Breast epithelium (tissue), 4 donors: ENCODE results near the gene FAM20C. TPM values are rescaled to one million over a fixed set of nuclear protein-coding genes. Genes with fewer than 3 reads are reported as not detected.
A peak's percentile ranks its signal among the peaks of the same experiment; 100 is the strongest.

Source experiments
- DNase-seq, 2 donors: peaks; one replicate each; pipeline ENCODE4 v3.0.0-alpha.2; 2019; ENCODE audit warnings: low spot score in 2 of 2
- H3K27ac ChIP-seq, 2 donors: fragments of 200-600 bp; sonication (generic) in 1 of 2; one replicate each; pipeline ENCODE4 v1.5.1; 2016 to 2019; ENCODE audit warnings: mild to moderate bottlenecking in 1 of 2
- H3K27me3 ChIP-seq, 2 donors: fragments of 200-600 bp; sonication (generic) in 1 of 2; one replicate each; pipeline versions ENCODE4 v1.5.1 to v1.6.0; 2017 to 2019; ENCODE audit warnings: control low read depth in 1 of 2, mild to moderate bottlenecking in 1 of 2
- H3K36me3 ChIP-seq: fragments of 200-600 bp; one replicate; pipeline ENCODE4 v1.5.1; 2019
- H3K4me1 ChIP-seq, 2 donors: fragments of 200-600 bp; sonication (generic); one replicate each; pipeline ENCODE4 v1.5.1; 2016 to 2019; ENCODE audit warnings: control low read depth in 1 of 2
- H3K4me3 ChIP-seq, 3 donors: fragments of 200-600 bp; sonication (generic); 1 replicate in 2 of 3; 2 replicates in 1 of 3; pipeline ENCODE4 v1.5.1; 2016 to 2019; ENCODE audit warnings: mild to moderate bottlenecking in 3 of 3, moderate library complexity in 2 of 3
- H3K9me3 ChIP-seq, 2 donors: fragments of 200-600 bp; sonication (generic) in 1 of 2; one replicate each; pipeline ENCODE4 v1.5.1; 2016 to 2019; ENCODE audit warnings: control low read depth in 1 of 2
- POLR2A ChIP-seq: fragments of 450-650 bp; IDR thresholded peaks from one replicate; pipeline ENCODE4 v1.6.1; 2016; ENCODE audit warnings: antibody characterized with exemption, mild to moderate bottlenecking, moderate library complexity
- POLR2AphosphoS5 ChIP-seq, 3 donors: sonication (generic); formaldehyde crosslinking; IDR thresholded peaks; one replicate each; pipeline ENCODE4 v1.6.1; 2017; ENCODE audit warnings: antibody characterized with exemption in 3 of 3
- intact Hi-C: fragments of 100-400 bp; cut with DNase I; formaldehyde crosslinking; loops from one replicate; pipeline ENCODE4 v1.15.1; 2023; ENCODE audit warnings: low total_unique reads
- total RNA-seq, 3 donors: library from RNA; depleted of rRNA; stranded (reverse); fragments of >200 nt; gene quantifications; one replicate each; pipeline ENCODE4 v1.1.0, GENCODE V29; 2016
- TF ChIP-seq, protein P1 (sequence below), 3 donors: fragments of 450-650 bp; IDR thresholded peaks; one replicate each; pipeline ENCODE4 v1.5.1; 2016 to 2017; ENCODE audit warnings: antibody characterized with exemption in 3 of 3, mild to moderate bottlenecking in 3 of 3, moderate library complexity in 3 of 3

The FAM20C gene
- total RNA-seq, 3 donors from 2014 or later, result 30.7 to 73.7 (median 71.0) TPM

GRCh38 chr7:195010-195829 lies 2.8 kb downstream of the FAM20C start:
- no peak for DNase-seq
- Histone ChIP-seq H3K9me3 (no peaks in the 10 kb centered on the region), H3K27me3 (no peaks in the 10 kb centered on the region), H3K36me3 (peaks cover 8% of the 10 kb centered on the region), H3K4me1 (peaks cover 4 to 7% of the 10 kb centered on the region in 2 donors), H3K4me3 (peak overlapping the region; percentile 52 to 97 (median 75)), H3K27ac (peak overlapping the region in 1 of 2 donors; percentile 81)
- TF ChIP-seq, protein P1, sequence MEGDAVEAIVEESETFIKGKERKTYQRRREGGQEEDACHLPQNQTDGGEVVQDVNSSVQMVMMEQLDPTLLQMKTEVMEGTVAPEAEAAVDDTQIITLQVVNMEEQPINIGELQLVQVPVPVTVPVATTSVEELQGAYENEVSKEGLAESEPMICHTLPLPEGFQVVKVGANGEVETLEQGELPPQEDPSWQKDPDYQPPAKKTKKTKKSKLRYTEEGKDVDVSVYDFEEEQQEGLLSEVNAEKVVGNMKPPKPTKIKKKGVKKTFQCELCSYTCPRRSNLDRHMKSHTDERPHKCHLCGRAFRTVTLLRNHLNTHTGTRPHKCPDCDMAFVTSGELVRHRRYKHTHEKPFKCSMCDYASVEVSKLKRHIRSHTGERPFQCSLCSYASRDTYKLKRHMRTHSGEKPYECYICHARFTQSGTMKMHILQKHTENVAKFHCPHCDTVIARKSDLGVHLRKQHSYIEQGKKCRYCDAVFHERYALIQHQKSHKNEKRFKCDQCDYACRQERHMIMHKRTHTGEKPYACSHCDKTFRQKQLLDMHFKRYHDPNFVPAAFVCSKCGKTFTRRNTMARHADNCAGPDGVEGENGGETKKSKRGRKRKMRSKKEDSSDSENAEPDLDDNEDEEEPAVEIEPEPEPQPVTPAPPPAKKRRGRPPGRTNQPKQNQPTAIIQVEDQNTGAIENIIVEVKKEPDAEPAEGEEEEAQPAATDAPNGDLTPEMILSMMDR (IDR thresholded peaks at IDR 0.05), result no peak
- TF ChIP-seq POLR2AphosphoS5 (IDR thresholded peaks at IDR 0.05), result no peak
- intact Hi-C loops, result no loop called here

GRCh38 chr7:195830-196128 lies 3.4 kb downstream of the FAM20C start:
- Histone ChIP-seq H3K36me3 (peaks cover 8% of the 10 kb centered on the region), H3K4me3 (peak overlapping the region; percentile 52 to 97 (median 75)), H3K4me1 (peaks cover 4 to 6% of the 10 kb centered on the region in 2 donors), H3K27ac (no peak overlapping the region), H3K9me3 (no peaks in the 10 kb centered on the region), H3K27me3 (no peaks in the 10 kb centered on the region)
- TF ChIP-seq, protein P1 (IDR thresholded peaks at IDR 0.05), result no peak
- TF ChIP-seq POLR2A (no peak), POLR2AphosphoS5 (IDR thresholded peaks at IDR 0.05) (no peak)
- DNase-seq, result no peak
- intact Hi-C loops, result no loop called here

GRCh38 chr7:196283-196682 lies 3.9 kb downstream of the FAM20C start:
- H3K27me3 ChIP-seq, result no peaks in the 10 kb centered on the region
- peak overlapping the region in 1 of 3 donors; percentile 97 for H3K4me3 ChIP-seq
- H3K9me3 ChIP-seq, result no peaks in the 10 kb centered on the region
- peaks cover under 1 to 5% of the 10 kb centered on the region in 2 donors for H3K4me1 ChIP-seq
- intact Hi-C loops, result no loop called here
- TF ChIP-seq POLR2A, result no peak
- TF ChIP-seq, protein P1 (IDR thresholded peaks at IDR 0.05), result no peak
- TF ChIP-seq POLR2AphosphoS5 (IDR thresholded peaks at IDR 0.05), result no peak
- no peak for DNase-seq
- peaks cover 8% of the 10 kb centered on the region for H3K36me3 ChIP-seq
- H3K27ac ChIP-seq, result no peak overlapping the region

DNA sequence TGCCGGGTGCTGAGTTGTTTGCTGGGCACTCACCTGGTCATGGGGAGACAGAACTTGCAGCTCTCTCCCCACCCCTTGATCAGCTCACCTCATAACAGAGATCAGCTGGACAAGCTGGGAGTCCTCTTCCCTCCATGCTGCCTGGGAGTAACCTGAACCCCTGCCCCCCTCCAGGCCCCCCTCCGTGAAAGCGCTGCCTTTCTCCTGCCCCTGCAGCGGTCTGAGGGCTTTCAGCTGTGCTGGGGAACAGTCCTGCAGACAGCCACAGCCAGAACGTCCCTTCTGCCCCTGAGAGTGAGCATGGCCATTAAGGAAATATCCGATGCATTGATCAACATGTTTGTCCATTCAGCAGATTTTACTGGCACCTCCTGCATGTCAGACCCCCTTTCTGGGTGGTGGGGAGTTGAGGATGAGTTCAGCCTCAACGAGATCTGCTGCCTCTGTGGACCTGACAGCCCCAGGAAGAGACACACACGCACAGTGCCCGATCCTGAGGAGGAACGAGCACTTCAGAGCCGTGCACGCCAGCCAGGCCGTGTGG lies 4.5 kb downstream of the FAM20C start:
- TF ChIP-seq, protein P1 (IDR thresholded peaks at IDR 0.05), result no peak
- TF ChIP-seq POLR2AphosphoS5 (IDR thresholded peaks at IDR 0.05) (no peak), POLR2A (no peak)
- no peak overlapping the region for H3K27ac ChIP-seq
- peak overlapping the region in 1 of 3 donors; percentile 97 for H3K4me3 ChIP-seq
- peaks cover 8% of the 10 kb centered on the region for H3K36me3 ChIP-seq
- no peak for DNase-seq
- H3K9me3 ChIP-seq, result no peaks in the 10 kb centered on the region
- H3K27me3 ChIP-seq, result no peaks in the 10 kb centered on the region
- peaks cover 0 to 5% of the 10 kb centered on the region in 2 donors for H3K4me1 ChIP-seq
- intact Hi-C loops, result no loop called here
